Activated CD4-positive, alpha-beta T cell treated with anti-CD3 and anti-CD28 coated beads for 24 hours (primary cell): Measurements from ENCODE around the gene ARL15.

Experiments used
- DNase-seq, 2 donors: peaks; one replicate each; pipeline ENCODE4 v3.0.0-alpha.2; 2020; ENCODE audit warnings: low read depth in 2 of 2

ARL15 gene

DNA sequence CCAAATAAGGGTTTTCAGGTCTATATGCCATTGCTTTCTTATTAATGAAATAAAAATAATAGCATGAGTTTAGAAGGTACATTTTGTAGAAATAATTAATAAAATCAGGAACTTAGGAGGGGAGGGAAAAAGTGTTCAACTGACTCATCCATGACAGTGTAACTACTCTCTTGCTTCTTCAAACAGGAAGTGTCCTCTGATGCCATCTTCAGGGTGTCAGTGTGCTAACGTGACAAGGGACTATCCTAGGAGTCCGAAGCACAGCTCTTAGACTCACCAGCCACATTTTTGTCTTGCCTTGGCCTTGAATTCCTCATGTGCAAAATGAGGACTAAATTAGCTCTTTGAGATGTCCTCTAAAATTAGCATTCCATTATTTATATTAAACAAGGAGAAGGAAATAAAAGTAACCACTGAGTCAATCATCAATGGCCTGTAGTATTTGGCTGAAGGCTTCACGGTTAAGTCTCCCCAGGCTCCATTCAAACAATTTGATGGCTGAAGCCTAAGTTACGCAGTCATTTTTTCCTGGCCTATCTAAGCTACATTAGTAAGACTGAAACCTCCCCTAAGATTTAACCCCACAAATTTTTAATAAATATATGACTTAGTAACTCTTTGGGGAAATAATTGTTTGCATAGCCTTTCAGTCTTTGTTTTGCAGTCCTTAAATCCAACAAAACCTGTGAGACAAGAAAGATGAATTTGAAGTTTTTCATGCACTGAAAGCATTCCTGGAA is 151.1 kb downstream of the ARL15 start:
- DNase-seq: no peak

DNA sequence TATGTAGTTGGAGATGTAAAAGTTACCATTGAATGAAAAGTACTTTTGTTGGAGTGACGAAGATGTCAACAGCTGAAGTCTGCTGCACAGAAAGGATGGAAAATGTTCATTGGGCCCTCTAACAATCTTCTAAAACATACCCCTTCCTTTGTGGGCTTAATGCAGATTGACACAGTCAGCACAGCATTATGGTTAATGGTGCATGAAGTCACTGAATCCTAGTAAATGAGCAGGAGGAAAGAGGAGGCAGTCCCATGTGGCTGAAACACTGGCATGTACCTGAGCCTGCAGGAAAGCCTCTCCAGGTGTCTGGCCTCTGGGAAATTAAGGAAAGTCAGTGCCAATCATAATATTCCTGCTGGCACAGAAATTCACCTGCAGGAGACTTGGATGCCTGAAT is 153.8 kb downstream of the ARL15 start:
- no peak for DNase-seq

DNA sequence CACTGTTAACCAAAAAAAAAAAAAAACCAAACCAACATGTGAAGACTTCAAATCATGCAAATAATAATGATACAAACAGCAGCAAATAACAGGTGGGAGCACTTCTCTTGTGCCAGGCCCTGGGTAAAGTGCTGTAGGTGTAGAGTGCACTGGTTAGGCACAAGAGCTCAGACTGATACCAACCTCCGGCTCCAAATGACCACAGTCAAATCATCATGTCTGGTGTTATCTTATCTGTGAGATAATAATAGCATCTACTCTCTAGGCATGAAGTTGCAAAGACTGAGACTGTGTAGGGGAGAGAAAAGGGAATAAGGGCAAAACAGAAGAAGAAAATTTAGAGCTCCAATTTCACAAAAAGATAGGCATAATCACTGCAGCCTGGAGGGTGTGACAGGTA is 159.5 kb downstream of the ARL15 start:
- no peak for DNase-seq

DNA sequence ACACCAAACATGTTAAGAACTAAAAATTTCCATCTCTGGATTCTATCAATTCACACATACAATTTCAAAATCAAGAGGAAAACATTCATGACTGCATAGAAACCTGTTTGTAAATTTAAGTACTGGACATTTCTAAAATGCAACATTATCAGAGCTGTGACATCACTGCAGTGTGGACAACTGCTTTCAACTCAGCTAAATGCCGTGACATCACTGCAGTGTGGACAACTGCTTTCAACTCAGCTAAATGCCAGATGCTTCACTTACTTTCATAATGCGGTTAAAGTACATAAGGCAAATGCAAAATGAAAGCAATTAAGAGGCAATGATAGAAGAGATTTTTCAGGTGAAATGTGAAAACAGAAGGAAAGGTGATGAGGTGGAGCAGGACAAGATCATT is 161.5 kb downstream of the ARL15 start:
- no peak for DNase-seq

DNA sequence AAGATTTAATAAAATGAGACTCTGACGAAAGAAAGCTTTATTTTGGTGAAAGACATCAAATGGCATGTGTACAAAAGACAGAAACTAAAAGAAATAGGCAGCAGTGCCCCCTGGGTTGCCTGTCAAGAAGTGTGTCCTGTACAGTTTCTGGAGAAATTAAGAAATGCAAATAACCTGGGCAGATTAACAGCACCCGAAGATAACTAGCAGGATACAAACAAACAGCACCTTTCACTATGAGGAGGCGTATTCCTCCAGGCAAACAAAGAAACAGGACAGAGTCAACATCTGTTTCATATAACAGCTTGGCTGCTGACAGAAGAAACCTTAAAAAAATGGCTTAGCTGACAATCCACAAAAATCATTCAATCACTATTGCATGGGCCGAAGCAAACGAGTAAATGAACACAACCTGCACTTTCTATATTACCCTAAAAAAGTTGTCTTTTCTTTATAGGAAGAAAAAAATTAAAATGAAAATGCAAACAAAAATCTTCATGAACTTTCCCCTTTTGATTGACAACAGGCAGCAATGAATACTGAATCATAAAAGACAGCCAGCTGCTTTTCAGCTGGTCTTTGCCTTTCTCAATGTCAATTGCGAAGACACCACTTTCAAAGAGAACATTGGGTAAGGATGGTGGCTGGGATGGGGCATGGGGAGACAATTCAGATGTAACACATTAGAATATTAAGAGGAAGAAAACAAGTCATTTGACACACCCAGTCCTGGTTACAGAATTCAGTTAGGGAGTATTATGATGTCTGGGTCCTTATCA is 162.1 kb downstream of the ARL15 start:
- no peak for DNase-seq

DNA sequence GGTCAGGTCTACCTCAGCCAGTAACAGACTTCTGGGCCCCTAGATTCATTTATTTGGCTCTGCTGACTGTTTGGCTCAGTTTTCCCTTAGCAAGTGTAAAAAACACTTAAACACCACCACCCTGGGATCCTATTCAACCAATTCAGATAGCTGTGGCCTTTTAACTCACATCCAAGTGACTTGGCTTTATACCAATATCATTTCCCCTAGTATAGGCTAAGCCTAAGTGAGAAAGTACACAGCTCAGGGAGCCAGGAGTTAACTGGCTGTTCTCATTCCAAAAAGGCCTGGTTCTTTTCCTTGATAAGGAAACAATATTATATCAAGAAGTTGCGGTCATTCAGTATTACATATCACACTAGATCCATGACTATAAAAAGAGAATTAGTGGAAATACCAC is 163.5 kb downstream of the ARL15 start:
- DNase-seq: no peak

DNA sequence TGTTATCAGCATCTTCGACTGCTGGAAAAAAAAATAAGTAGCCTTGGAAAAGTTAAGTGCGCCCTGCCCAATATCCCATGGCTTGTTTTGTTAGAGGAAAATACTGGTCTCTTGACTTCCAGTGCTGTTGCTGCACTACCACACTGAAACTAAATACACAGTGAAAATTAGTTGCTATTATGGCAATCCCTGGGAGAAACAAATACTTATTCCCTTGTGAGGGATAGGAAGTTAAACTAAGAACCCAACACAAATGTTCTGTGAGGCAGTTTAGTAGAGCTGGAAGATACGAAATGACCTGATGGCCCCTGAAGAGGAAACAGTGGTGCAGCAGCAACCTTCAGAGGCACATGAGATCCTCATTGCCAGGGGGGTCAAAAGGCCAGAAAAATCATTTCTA is 164.0 kb downstream of the ARL15 start:
- no peak for DNase-seq

DNA sequence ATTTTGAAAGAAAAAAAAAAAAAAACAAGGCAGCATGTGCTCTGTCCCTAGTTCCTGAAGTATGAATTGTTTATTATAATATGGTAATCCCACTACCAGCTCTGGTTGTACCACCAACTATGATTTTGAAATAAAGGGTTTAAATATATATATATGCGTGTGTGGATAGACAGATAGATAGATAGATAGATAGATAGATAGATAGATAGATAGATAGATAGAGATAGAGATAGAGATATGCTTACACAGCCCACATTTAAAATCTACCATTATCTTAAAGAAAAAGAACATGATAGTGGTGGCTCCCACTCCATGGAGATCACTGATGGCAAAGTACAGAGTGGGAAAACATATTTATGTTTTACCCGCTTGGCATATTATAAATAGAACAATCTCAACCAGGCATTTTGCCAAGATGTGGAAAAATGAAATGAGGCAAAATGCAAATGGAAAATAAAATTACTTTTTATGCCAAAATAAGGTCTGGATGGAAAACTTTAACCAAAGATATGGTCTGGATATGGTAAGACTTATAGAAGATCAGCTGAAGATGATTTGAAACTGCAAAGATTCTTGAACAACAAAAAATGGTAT is 170.0 kb downstream of the ARL15 start:
- no peak for DNase-seq

DNA sequence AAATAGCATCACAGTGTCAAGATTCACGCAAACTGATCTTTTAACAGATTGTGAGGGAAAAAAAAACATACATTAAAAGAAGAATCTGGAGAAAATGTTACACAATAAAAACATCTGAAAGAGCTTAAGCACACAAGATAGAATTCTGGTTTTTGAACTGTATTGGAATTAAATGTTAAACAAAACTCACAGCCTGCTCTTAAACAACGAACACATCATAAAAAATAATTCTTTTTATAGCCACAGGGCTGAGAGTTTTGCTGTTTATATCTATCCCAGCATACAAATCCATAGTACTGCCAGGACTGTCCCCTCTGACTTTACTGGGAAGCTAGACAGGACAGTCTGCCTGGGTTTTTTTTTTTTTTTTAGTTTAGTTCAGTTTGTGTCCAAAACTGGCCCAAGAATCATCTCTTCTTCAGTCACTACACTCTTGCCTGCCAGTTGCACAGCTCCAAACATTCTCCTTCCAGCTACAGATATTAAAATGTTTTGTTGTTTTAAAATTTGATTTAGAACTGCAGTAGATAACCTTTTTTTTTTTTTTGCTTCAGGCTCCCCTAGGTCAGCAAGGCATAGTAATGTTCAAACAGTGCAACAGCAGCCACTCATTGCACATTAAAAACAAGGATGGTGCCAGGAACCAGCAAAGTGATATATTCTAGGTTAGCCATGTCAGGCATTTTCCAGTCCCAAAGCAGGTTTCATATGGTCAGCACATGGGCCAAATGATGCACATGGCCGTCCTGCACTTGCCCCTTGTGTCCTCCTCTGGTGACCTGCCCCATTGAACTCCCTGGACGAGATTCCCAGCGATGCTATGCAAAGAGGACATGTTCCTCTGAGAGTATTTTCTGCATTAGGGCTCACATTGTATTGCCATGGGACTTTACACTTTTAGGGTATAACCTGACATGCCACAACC is 173.6 kb downstream of the ARL15 start:
- no peak for DNase-seq

DNA sequence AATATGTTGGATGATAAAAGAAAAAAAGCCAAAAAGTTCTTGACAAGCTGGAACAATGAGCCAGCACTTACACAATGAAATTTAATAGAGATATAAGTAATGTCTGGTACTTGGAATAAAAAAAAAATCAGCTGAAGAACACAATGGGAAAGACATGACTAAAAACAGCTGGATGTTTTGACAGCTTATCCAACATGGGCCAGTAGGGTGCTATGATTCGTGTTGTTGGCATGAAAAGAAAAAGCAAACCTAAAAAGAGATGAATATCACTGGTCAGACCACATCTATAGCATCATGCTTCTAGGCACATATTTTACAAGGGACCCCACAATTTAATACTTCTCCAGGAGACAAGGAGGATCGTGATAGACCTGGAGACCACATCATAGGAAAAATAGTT is 175.3 kb downstream of the ARL15 start:
- DNase-seq: no peak

DNA sequence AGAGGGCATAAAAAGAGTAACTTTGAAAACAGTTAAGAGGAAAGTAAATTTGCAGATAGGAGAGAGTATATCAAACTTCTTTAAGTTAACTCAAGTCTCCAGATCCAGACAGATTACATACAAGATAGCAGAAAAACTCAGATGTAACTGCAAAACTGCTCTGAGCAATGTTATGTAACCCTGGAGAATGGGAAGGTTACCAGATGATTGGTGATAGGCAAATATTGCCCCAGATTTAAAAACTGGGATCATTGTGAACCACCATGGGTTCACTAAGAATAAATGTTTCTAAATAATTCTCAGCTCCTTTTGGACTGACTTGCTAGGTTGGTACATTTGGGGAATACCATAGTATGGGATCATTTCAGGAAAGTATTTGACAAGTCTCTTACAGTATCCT is 176.5 kb downstream of the ARL15 start:
- DNase-seq: no peak

DNA sequence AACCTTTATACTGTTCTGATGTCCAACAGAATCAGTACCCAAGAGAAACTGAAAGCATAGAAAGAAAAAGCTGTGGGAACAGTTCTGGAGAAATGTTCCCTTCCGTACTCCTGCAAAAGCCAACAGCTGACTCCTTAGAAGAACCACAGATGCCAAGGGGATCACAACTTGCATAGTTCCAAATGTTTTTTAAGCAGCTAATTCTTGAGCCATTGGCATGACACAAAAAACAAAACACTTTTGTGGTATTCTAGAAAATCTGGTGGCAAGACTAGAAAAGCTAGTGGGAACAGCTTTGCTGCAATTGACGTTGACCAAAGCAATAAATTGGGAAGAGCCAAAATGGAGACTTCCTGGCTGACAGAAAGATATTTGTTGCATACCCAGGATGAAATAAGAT is 189.9 kb downstream of the ARL15 start:
- DNase-seq: no peak

DNA sequence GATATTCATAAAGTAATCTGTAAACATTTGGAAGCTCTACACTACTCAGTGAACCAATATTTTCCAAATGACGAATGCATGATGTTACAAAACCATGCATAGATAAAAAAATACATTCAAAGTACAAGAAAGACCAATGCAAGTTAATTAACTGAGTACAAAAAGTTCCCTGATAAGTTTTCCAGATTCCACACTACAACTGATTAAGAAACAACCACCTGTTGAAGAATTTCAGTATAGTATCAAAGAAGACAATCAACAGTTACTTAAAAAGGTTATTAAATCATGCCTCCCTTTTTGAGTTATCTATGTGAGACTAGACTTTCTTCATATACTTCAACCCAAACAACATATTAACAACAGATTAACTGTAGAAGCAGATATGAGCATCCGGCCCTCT is 192.4 kb downstream of the ARL15 start:
- no peak for DNase-seq

DNA sequence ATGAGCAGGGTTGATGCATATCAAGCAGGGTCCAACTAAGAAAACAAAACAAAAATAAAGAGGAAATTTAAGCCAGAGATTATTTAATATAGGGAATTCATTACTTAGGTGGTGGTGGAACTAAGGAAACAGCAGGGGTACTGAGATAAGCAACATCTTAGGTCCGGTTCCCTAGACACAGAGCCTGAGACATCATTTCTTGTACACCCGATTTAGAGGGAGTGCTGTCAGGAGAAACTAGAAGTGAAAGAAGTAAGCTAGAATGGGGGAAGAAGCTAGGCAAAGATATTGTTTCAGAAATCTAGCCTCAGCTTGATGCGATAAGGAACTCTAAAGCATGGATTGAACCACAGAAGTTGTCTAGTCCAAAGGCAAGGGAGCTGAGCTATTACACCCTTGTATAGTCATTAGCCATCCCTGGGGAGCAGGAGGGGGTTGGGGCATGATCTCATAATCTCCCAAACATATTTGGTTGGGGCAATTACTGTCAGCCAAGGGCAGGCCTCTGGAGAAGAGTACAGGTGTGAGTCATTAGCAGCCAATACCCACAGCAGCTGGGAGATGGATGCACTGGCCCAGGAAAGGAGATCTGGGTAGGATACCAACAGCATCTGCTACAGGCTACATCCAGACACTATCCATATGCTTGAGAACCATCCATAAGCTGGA is 194.5 kb downstream of the ARL15 start:
- DNase-seq: no peak

DNA sequence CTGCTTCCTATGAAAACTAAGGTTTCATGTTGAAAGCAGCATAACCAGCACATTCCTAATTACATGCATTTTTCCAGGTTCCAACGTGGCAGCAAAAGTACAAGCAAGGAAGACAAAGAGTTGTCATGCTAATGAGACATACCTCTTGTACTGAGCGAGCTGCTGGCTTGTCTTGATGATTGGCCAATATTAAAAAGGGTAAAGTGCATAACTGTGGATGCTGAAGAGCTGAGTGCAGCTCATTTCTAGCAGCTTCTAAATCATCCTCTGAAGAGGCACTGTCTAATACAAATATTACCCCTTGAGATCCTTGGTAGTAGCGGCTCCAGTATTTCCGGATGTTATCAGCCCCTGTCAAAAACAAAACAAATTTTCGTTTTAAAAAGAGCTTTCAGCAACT is 197.3 kb downstream of the ARL15 start:
- no peak for DNase-seq

DNA sequence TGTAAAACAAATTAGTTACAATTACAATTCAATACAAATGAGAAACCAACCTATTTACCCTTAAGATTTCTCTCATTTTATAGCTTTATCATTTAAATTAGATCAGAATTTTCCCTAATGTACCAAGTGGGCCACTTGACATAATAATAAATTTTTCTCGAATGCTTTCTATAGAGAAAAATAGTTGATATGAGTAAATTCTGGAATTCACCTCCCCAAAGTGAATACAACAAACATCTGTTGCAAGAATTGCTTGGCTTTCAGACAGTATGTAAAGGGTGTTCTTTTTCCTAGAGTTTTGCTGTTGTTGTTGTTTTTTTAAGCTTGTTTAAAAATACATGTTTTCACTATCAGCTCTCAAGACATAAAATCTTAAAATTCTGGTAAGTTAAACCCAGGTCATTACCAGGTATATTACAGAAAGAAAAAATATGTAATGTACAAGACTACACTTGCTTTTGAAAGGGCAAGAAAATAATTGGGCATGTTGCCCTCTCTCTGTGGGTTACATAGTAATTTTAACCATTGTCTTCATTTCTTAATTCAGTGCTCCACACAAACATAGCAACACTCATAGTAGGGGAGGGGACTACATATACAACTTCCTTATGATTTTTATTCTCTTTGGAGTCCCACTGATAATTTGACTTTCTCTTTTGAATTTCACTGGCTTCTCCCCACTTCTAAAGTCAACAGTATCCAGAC is 200.6 kb downstream of the ARL15 start:
- DNase-seq: no peak

DNA sequence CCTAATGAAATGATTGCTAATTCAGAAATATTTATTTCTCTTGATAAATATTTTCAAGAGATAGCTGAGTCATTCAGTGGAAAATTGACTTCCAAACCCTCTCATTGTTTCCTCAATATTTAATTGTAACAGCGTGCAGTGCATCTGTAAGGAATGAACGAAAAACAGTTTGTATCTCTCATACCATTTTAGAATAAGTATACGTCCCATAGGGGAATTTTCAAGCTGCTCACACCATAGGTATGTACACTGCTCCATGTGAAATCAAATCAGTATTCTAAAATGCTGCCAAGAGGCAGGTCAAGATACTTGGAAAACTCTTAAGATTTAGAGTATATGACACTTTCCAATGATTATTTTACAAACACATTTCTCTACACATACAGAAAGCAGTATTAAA is 202.2 kb downstream of the ARL15 start:
- no peak for DNase-seq

DNA sequence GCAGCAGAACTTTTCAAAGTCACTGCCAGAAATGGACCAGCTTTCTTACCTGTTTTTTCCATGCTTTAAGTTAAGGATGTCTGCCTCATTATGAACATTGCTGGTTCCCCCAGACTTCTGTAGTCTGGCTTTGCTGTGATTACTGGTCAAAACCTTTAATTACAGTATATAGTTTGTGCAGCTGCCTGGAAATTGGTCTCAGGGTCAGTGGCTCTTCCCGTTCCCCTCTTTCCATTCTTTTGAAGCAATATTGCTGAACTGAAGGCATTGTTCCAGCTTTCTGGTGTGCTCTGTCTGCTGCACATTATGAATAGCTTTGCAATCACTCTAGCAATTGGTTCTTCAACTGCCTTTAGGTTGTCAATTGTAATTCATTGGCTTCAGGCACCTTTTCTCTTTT is 206.5 kb downstream of the ARL15 start:
- DNase-seq: no peak

DNA sequence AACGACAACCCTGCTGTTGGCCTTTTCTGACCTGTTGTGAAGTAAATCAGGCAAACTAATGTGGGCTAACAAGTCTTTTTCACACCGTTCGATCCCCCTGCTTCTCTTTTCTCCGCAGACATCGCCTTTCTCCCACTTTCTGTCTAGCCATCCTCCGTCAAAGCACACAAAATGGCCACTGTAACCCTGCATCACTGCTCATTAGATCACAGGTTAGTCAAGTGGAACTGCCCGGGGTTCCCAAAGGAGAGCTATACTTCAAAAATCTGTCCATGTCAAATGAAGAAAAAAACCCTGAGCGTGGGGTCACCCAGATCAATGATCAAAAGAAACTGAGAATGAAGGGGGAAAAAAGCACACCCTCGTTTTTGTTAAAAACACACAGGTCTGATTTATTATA is 212.1 kb downstream of the ARL15 start:
- no peak for DNase-seq

DNA sequence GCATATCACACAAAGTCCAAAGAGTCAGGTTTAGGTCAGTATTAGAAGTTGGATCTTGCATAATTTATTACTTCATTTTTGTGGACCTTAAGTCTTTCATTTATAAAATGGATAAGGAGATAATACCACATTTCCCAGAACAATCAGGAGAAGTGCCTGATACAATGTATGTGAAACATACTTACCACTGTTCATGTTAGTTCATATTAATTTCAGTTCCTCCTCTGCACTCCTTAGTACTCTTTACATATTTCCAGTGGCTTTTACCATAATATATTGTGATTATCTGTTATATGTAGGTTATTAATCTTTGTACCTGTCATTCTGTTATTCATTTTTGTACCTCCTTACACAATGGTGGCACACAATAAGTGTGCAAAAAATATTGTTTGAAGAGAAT is 214.4 kb downstream of the ARL15 start:
- DNase-seq: no peak

DNA sequence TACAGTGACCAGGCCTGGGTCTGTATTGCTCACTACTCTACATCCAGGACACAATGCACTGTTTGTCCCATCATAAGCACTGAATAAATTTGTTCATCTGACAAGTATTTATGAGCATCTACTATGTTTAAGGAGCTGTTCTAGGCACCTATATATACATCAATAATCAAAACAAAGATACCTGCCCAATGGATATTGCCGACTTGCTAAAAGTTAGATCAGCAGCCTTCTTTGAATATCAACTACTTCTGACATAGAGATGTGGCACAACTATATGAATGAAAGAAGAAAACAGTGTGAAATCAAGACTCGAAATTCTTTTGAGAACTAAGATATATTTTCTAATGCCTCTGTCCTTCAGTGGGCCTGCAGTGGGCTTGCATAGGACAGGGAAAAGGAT is 215.7 kb downstream of the ARL15 start:
- DNase-seq: no peak
